ENCODE measurements around the gene MS4A10.
"Not testable (repeated sequence)": the region's sequence is repeated elsewhere in the genome, so short reads cannot be mapped to it uniquely, and the experiment has no call there.

The MS4A10 gene

GRCh38 chr11:60788401-60789125, 3.4 kb downstream of the MS4A10 start:
- no peak for DNase-seq

- no peak for DNase-seq
Measured at GRCh38 chr11:60790726-60791125, 5.6 kb downstream of the MS4A10 start.

GRCh38 chr11:60791153-60791933, 6.2 kb downstream of the MS4A10 start:
- no peak for DNase-seq

GRCh38 chr11:60792521-60792920, 7.4 kb downstream of the MS4A10 start:
- no peak for DNase-seq

GRCh38 chr11:60795291-60795690, 10.2 kb downstream of the MS4A10 start:
- DNase-seq: no peak

GRCh38 chr11:60797846-60798630, 12.9 kb downstream of the MS4A10 start:
- no peak for DNase-seq

GRCh38 chr11:60798631-60799030, 13.5 kb downstream of the MS4A10 start:
- DNase-seq: no peak

GRCh38 chr11:60801194-60801593, 16.1 kb downstream of the MS4A10 start:
- no peak for DNase-seq

- no peak for DNase-seq
Measured at GRCh38 chr11:60803273-60803936, 18.3 kb downstream of the MS4A10 start.

GRCh38 chr11:60809249-60809648, 24.1 kb downstream of the MS4A10 start:
- no peak for DNase-seq

- DNase-seq: no peak
Measured at GRCh38 chr11:60809691-60810090, 24.6 kb downstream of the MS4A10 start.

- DNase-seq: no peak
Measured at GRCh38 chr11:60810151-60810550, 25.0 kb downstream of the MS4A10 start.

- no peak for DNase-seq
Measured at GRCh38 chr11:60810569-60810968, 25.4 kb downstream of the MS4A10 start.

- no peak for DNase-seq
Measured at GRCh38 chr11:60813324-60813723, 28.2 kb downstream of the MS4A10 start.

GRCh38 chr11:60814112-60814511, 29.0 kb downstream of the MS4A10 start:
- DNase-seq: no peak

- DNase-seq: no peak
Measured at GRCh38 chr11:60816590-60817157, 31.5 kb downstream of the MS4A10 start.

GRCh38 chr11:60818057-60818456, 32.9 kb downstream of the MS4A10 start:
- DNase-seq: no peak

- no peak for DNase-seq
Measured at GRCh38 chr11:60821827-60822599, 36.9 kb downstream of the MS4A10 start.

GRCh38 chr11:60823745-60824306, 38.7 kb downstream of the MS4A10 start:
- DNase-seq: not testable (repeated sequence)

- DNase-seq: no peak
Measured at GRCh38 chr11:60825118-60825517, 40.0 kb downstream of the MS4A10 start.

GRCh38 chr11:60825790-60826189, 40.7 kb downstream of the MS4A10 start:
- DNase-seq: no peak
